NB4 (cell line): ENCODE data around the gene FHIT.

ENCODE experiments used
- DNase-seq: peaks from one replicate; pipeline ENCODE4 v3.0.0; 2010; ENCODE audit warnings: low read depth
- H3K4me3 ChIP-seq: one replicate; pipeline ENCODE4 v1.5.1; 2011; ENCODE audit warnings: mild to moderate bottlenecking, low read depth, low read length, moderate library complexity
- CTCF ChIP-seq: IDR thresholded peaks from one replicate; pipeline ENCODE4 v1.5.1; 2012; ENCODE audit warnings: low read depth, low read length
- MAX ChIP-seq: IDR thresholded peaks from 2 replicates; pipeline ENCODE4 v1.6.1; 2011; ENCODE audit warnings: low read depth, low read length
- MYC ChIP-seq: IDR thresholded peaks from 2 replicates; pipeline ENCODE4 v1.6.1; 2011; ENCODE audit warnings: low read depth, low read length
- POLR2A ChIP-seq: IDR thresholded peaks from 2 replicates; pipeline ENCODE4 v1.6.1; 2011; ENCODE audit warnings: mild to moderate bottlenecking; ENCODE audit not compliant: insufficient read length; ENCODE audit errors: extremely low read depth

FHIT gene

GRCh38 chr3:60250206-60250605 lies 1001.0 kb downstream of the FHIT start:
- TF ChIP-seq CTCF (no peak), POLR2A (no peak), MAX (no peak), MYC (no peak)
- DNase-seq: no peak
- H3K4me3 ChIP-seq: no peak overlapping the region

- DNase-seq: no peak
- no peak overlapping the region for H3K4me3 ChIP-seq
- TF ChIP-seq MYC (no peak), MAX (no peak), CTCF (no peak), POLR2A (no peak)
Measured at GRCh38 chr3:60246361-60246760, 1004.9 kb downstream of the FHIT start.

DNA sequence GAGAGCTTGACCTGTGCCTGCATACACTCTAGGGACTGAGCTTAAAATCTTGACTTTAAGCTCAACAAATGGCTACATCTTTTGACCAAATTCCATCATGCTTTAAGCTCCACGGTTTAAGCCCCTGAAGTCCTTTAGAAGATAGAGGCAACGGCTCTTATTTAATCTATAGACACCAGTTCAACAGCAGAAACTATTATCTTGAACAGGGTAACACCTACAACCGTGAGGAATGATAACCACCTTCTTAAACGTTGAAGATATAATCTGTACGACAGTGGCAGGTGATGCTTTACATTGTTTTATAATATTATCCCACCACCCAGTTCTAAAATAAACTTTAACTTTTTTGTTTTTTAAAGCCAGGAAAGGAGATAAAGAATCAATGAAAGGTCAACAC lies 1007.8 kb downstream of the FHIT start:
- no peak overlapping the region for H3K4me3 ChIP-seq
- TF ChIP-seq CTCF (no peak), MAX (no peak), POLR2A (no peak), MYC (no peak)
- no peak for DNase-seq

- no peak for DNase-seq
- H3K4me3 ChIP-seq: no peak overlapping the region
Measured at GRCh38 chr3:60240492-60240891, 1010.8 kb downstream of the FHIT start.

DNA sequence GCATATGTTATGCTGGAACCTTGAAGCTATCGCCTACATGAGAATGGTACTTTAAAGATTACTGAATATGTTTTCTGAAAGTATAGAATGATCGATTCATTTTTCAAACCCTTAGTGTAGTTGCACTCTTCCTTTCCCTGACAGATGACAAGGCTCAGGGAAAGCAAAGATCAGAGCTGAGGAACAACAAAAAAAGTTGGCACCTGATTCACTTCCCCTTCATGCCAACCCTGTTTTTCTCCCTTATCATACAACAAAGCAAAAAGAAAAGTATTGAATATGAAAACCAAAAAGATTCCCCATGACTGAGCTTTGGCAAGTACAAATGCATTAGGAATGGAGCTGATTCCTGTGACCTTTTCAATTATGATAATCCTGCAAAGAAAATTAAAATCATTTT lies 1012.7 kb downstream of the FHIT start:
- no peak overlapping the region for H3K4me3 ChIP-seq
- TF ChIP-seq MAX (no peak), CTCF (no peak), POLR2A (no peak), MYC (no peak)
- no peak for DNase-seq

More at GRCh38 chr3:60240492-60240891, 1010.8 kb downstream of the FHIT start:
- TF ChIP-seq CTCF: no peak

DNA sequence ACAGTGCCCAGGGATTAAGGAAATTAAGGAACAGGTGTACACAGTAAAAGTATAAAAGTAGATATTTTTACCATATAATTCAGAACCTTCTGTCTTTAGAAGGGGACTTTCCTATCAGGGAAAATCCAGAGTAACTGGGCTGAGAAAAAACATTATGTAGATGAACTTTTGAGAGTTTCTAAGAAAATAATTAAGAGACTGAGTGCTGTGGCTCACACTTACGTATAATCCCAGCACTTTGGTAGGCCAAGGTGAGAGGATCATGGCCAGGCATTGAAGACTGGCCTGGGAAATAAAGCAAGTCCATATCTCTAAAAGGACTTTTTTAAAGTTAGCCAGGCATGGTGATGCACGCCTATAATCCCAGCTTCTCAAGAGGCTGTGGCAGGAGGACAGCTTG lies 1021.8 kb downstream of the FHIT start:
- no peak overlapping the region for H3K4me3 ChIP-seq
- TF ChIP-seq POLR2A (no peak), MAX (no peak), MYC (no peak), CTCF (no peak)
- DNase-seq: no peak
